Ammon's horn (tissue), 1 donor: ENCODE data around the gene KIF5B.

ENCODE experiments used
- DNase-seq: peaks from one replicate; pipeline ENCODE4 v3.0.0-alpha.2; 2016; ENCODE audit warnings: low spot score

Gene KIF5B

DNA sequence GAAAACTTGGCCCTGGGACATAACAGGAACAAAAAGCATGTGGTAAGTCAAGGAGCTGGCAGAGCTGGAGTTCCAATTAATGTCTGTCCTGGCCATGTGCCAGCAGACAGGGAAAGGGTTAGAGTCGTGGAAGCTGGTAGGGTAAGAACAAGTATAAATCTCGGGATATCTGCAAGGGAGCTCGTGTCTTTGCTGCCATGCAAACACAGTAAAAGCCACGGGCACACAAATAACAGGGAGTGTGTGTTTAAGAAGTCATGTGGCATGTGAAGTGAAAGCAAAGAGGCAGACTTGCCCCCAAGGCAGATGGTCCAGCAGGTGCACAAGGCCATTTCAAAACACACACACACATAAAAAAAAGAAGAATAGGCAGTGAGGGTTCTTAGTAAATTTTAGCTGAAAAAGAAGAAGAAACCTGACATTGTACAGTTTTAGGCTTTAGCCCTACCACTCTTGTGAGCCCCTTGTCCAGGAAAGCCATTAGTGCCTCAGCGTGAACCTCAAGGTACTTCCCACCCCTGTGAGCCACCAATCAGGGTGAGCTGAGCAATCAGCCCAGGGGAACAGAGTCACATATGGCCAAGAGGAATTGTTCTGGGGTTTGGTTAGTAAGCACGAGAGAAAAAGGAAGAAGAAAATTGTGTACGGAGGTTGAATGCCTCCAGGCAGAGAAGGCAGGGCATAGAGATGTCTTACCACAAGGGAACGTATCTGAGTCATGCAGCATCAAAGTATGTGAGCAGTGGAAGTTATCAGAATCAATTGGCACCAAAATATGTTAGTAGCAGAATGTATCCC, 94.7 kb downstream of the KIF5B start:
- peak; percentile 40 for DNase-seq

- no peak for DNase-seq
Measured at GRCh38 chr10:31959461-31960173, 96.6 kb downstream of the KIF5B start.
